T-helper 2 cell (primary cell): ENCODE data around the gene BCL2.

Experiments used
- DNase-seq, 5 experiments: peaks; one replicate each; pipeline versions ENCODE4 v3.0.0 to v3.0.0-alpha.2; 2012 to 2022

Gene BCL2

GRCh38 chr18:63138436-63139340, 180.9 kb downstream of the BCL2 start:
- DNase-seq = peak in 1 of 5 experiments; percentile 51

- peak in 3 of 5 experiments; percentile 34 to 86 (median 74) for DNase-seq
These were observed 181.6 kb downstream of the BCL2 start for GRCh38 chr18:63137999-63138435.

DNA sequence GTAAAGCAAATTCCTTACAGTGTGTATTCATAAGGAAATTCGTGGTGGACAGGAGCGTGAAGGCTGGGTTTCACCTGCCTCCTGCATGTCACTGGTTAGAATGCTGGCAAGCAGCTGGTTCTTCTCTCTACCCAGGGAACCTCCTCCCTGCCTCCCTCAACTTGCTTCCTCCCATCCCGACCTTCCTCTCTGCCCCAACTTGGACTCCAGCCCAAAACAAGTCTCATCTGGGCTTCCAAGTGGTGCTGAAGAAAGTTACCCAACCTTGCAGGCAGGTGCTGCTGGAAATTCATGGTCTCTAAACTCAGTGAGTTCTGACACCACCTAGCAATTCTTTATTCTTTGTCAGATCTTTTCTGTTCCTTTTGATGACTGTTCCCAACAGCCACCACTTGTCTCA, 184.5 kb downstream of the BCL2 start:
- DNase-seq = no peak

DNA sequence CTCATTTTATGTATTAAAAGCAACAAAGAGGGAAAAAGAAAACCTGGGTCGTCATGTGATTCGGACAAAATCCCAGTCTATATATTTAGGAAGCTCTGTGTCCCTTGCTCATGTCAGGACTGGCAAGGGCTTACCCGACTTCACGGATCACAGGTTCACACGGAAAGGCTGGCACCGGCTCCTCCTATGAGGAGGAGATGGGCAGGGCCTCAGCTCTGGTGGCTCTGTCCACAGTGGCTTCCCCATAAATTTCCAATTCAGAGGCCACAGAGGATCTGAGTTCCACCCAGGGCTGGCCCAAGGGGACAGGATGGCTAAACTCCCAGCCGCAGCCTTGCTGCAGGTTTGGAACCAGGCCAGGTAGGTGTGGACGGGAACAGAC, 186.8 kb downstream of the BCL2 start:
- no peak for DNase-seq

DNA sequence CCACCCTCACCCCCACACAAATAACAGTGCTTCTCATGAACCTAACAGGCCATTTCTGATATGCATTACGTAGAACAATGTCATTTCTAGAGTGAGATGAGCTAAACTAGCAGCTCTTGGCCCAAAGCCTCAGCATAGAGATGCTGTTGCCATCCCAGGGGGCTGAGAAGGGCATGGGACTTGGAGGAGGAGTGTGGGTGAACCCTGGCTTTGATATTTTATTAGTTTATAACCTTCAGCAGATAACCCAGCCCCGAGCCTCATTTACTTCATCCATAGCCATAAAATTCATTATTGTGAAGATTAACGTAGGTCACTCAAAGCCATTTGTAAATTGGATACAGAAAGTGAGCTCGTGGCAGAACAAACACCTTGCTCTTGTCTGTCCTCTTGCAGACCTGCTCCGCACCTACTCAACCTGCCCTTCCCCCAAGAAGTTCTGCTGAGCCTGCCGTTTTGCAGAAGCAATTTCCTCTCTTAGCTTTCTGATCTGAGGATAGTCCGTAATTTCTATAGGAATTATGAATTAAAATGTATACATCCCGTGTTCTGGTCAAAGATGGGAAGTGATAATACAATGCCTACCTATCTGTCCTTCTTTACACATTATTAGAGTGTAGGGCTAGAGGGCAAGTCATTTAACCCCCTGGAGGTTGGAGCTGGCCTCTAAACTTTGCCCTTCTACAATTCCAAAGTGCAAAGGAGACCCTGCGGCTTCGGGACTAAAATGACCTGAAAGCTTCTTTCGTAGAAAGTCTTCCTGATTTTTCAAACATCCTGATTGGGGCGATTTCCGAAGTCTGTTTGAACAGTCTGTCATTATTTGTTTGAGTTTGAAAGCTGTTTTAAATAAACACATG, 187.4 kb downstream of the BCL2 start:
- no peak for DNase-seq

- peak in 3 of 5 experiments; percentile 30 to 68 (median 39) for DNase-seq
These were observed 188.2 kb downstream of the BCL2 start for GRCh38 chr18:63131106-63131958.

GRCh38 chr18:63130176-63130575, 189.4 kb downstream of the BCL2 start:
- no peak for DNase-seq

GRCh38 chr18:63128237-63128974, 191.2 kb downstream of the BCL2 start:
- DNase-seq = no peak

DNA sequence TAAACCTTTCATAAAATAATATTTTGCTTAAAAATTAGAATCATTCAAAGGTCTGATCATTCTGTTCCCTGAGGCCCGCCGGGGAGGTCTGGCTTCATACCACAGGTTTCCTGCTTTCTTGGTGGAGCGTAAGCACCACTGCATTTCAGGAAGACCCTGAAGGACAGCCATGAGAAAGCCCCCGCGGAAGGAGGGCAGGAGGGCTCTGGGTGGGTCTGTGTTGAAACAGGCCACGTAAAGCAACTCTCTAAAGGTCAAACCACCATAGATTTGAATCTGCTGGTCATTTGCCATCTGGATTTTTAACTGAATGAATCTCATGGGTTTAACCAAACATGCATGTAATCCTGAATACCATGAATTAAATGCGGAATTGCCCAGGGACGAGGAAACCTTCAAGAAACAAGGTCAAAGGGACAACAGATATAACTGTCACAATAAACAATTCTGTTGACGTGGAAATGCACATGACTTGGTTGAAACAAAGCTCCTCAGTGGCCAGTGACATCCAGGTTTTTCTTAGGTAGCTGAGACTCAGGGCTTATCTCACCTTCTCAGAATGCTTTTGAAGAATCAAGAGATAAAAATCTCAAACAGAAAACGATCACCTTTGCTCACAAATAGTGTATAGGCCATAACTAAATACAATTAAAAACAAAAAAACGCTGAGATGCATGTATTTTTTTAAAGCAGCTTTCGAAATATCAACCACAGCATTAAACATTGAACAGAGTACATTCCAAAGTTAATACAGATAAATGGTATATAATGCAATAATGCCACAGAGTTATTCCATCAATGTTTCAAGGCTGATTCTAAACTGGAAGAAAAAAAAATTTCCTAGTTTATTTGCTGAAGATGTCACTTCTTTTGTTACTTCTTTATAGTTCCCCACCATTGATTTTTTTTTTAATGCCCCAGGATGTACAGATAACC, 193.2 kb downstream of the BCL2 start:
- DNase-seq = no peak

GRCh38 chr18:63120620-63121019, 198.9 kb downstream of the BCL2 start:
- DNase-seq = no peak

DNA sequence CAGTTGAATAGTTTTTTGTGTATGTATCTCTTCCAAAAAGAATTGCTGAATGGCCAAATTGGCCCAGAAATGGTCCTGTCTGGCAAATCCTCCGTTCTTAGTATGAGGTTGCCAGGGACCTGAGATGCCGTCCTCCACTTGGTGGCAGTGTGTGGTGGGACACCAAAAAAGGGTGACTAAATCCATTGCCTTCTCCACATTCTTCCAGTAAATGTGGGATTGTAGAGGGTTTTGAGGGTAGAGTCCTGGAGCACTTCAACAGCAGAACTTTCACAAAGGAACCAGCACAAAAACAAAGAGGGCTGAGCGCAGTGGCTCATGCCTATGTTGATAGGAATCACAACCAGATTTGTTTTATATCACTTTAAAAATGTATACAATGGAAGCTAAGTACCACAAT, 199.9 kb downstream of the BCL2 start:
- DNase-seq = no peak

GRCh38 chr18:63113899-63114565, 205.5 kb downstream of the BCL2 start:
- peak in 1 of 5 experiments; percentile 18 for DNase-seq

DNA sequence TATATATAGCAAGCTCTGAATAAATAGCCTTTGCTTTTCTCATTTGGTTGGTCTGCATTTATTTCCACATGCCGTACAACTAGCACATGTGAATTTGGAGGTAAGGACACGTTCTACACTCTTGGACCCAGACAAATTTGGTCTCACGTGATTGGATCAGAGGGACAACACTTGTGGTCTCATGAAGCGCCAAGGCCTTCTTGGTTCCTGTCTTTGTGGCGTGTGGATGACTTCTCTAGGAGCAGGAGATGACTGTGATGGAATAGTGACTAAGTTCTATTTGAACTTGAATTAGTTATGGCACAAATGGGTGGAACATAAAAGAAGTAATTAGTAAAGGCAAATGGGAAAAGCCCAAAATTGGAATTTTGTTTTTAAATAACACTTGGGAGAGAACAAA, 206.9 kb downstream of the BCL2 start:
- DNase-seq = no peak

DNA sequence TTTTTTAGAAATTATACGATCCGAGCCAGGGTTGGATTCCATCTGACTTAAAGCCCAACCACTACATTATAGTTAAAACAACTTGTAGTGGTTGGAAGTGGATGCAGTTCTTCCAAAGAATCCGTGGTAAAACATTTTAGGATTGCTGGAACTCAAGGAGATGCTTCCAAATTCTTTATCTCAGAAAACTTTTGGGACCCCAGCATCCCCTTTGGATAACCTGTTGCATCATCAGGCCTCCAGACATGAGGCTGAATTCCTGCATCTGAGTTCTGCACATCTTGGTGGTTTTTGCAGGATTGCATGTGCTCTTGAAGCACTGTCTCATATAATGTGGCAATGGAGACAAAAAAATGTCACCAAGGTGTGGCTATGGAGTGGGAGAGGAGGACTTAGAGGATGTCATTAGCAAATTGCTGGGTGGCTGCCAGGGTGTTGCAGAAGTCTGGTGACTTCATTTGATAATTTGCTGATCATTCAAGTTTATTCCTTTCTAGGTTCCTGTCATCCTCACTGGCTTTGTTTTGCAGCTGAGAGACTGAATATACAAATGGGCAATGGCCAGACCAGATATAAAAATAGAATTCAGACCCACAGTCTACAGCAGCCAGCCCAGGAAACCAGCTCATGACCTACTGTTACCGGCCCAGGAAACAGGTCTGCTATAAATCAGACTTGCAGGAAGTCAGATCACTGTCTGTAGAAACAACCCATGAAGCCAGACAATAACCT, 207.7 kb downstream of the BCL2 start:
- DNase-seq = no peak

GRCh38 chr18:63109802-63110201, 209.8 kb downstream of the BCL2 start:
- DNase-seq = no peak

GRCh38 chr18:63109022-63109421, 210.5 kb downstream of the BCL2 start:
- no peak for DNase-seq

- DNase-seq = no peak
These were observed 211.6 kb downstream of the BCL2 start for GRCh38 chr18:63107931-63108330.

- DNase-seq = peak in 1 of 5 experiments; percentile 70
These were observed 212.3 kb downstream of the BCL2 start for GRCh38 chr18:63107171-63107845.

DNA sequence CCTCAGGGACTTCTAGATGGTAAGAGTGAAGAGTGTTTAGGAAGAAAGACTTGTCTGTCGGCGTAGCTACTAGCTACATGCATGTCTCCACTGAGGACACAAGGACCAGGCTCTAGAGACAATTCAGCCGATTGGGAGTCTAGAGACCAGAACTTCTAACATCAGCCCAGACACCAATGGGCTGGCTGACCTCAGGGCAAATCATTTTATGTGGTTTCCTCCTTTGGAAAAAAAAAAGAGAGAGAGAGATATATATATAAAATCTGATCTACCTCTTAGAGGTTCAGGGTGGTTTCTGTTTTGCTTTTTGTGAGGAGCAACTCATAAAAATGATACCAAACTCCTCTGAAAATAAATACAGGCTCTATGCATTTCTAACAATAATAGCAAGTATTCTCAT, 212.8 kb downstream of the BCL2 start:
- DNase-seq = peak in 1 of 5 experiments; percentile 60
